GM21717 (cell line): ENCODE measurements around the gene MSI1.

Source experiments
- ATAC-seq: cut with Tn5 transposase; IDR thresholded peaks from one replicate; pipeline ENCODE4 v1.9.1; 2021; ENCODE audit warnings: mild to moderate bottlenecking, moderate library complexity; ENCODE audit not compliant: unreplicated experiment

Gene MSI1

DNA sequence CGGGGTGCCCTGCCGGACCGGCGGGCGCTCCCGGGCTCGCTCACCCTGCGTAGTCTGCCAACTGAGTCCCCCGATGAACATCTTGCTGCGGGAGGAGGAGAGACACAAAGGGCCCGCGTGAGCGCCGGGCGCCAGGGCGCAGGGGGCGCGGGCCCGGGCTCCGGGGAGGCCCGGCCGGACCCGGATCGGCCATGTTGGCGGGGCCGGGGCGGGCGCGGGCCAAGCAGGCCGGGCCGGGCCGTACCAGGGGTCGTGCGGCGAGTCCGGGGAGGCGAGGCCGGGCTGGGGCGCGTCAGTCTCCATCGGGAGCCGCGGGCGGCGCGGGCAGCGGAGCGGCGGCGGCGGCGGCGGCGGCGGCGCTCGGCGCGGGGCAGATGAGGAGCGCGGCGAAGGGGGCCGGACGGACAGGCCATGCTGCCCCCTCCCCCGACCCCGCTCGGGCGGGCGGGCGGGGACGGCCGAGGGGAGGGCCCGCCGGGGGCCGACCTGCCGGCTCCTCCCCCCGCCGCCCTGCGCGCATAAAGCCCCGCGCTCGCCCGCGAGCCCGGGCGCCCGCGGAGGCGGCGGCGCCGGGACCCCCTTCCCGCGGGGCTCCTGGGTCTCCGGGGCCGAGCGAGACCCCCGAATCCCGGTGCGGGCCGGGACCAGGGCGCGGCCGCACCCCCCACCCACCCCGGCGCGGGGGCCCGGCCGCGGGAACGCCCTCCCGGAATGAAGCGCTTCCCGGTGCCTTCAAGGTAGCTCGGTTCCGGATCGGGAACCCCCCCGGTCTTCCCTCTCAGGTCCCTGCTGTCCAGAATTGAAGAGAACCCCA is at the start of gene MSI1:
Gene MSI1 (minus strand): TSS at position 376 of the 814 bp plus-strand sequence. CDS start 73 bp downstream, at position 303.
- ATAC-seq: no peak

DNA sequence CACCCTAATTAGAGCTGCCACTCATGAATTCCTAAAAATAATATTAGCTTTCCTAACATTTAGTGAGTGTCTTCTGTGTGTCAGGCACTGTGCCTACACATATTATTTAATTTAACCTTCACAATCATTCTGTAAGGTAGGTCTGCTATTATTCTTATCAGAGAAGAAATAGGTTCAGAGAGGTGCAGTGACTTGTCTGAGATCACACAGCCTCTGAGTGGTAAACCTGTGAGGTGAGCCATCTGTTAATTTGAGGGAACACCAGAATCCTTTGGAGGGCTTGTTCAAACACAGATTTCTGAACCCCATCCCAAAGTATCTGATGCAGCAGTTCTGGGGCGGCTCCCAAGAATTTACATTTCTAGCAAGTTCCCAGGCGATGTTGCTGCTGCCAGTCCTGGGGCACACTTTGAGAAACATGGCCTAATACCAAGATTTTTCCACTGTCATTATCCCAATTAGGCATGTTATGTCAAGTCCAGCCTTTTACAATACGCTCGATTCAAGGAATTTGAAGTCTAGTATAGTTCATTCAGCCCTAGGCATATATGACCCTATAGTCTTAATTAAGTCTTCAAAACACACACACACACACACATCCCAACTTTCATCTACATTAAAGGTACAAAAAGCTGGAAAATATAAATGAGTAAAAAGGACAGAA is 49.1 kb upstream of the MSI1 start:
- no peak for ATAC-seq

DNA sequence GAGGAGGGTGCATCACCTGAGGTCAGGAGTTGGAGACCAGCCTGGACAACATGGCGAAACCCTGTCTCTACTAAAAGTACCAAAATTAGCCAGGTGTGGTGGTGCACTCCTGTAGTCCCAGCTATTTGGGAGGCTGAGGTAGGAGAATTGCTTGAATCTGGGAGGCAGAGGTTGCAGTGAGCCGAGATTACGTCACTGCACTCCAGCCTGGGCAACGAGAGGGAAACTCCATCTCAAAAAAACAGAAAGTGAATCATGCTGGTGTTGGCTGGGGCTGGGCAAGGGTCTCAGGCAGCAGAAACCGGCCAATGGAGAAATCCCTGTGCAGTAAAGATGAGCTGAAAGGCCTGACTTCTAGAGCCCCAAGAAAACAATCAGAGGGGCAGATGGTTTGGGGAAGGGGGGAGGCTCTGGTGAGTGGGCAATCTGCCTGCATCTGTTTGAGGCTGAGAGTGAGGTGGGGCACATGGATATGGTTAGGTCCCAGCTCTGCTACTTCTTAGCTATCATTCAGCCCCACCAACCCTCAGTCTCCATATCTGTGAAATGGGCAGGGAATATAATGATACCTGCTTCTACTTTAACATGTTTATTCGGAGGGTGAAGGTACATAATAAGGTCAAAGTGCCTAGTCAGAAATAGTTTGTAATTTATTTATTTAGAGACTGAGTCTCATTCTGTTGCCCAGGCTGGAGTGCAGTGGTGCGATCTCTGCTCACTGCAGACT is 47.7 kb upstream of the MSI1 start:
- no peak for ATAC-seq

DNA sequence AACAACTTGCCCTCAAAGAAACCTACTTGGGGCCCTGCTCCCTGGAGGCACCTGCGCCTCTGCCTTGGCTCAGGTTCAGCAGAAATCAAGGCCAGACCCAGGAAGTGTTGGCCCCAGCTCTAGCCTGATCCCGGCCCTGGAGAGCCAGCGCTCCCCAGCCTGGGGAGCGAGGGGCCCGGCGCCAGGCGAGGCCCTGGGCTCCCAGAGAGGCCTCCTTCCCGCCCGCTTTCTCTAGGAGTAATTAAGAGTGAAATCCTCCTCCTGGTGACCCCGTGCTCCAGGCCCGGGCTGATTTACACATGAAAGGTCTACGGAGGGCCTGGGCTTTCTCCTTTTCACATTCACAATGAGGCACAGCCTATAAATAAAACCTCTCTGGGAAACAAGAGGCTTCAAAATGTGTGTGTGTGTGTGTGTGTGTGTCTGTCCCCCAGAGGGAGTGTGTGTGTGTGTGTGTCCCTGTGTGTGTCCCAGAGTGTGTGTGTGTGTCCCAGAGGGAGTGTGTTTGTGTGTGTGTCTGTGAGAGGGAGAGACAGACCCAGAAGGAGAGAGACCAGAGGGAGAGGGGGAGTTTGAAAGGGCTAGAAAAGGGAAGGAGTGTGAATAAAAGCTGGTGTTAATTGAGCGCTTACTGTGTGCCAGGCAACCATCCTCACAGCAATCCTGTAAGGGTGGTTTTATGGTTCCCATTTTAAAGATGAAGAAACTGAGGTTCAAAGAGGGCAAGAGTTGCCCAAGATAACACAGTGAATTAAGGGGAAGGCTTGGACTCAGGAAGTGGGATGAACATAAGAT is 45.1 kb upstream of the MSI1 start:
- ATAC-seq: no peak

DNA sequence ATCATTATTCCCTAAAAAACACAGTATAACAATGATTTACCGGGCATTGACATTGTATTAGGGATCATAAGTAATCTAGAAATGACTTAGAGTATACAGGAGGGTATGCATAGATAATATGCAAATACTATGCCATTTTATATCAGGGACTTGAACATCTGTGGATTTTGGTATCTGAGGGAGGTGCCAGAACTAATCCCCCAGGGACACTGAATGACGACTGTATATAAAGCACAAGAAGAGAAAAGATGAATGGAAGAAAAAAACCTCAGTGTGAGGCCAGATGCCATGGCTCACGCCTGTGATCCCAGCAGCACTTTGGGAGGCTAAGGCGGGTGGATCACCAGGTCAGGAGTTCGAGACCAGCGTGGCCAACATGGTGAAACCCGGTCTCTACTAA is 43.5 kb upstream of the MSI1 start:
- no peak for ATAC-seq

DNA sequence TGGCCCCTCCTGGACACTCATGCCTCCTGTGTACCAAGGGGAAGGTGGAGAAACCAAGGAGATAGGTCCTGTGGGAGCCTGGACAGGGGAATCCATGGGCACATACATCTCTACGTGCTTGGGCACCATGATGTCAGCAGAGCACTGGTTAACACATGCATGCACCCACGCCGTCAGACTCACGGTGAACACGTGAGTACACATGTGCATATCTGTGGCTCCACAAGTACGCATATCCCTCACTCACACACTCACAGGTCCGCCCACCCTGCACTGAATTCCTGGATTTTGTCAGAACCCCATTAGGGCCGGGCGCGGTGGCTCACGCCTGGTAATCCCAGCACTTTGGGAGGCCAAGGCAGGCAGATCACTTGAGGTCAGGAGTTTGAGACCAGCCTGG is 39.8 kb upstream of the MSI1 start:
- no peak for ATAC-seq

DNA sequence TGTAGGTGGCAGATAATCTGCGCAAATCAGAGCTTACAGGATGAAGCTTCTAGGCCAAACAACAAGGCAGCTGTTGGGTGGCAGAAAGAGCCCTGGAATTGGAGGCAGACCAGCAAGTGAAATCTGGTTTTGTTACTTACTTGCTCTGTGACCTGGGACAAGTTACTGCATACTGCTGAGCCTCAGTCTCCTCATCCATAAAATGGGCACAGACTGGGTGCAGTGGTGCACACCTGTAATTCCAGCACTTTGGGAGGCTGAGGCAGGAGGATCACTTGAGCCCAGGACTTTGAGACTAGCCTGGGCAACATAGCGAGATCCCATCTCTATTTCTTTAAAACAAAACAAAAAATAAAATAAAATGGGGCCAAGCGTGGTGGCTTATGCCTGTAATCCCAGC is 37.6 kb upstream of the MSI1 start:
- ATAC-seq: no peak

DNA sequence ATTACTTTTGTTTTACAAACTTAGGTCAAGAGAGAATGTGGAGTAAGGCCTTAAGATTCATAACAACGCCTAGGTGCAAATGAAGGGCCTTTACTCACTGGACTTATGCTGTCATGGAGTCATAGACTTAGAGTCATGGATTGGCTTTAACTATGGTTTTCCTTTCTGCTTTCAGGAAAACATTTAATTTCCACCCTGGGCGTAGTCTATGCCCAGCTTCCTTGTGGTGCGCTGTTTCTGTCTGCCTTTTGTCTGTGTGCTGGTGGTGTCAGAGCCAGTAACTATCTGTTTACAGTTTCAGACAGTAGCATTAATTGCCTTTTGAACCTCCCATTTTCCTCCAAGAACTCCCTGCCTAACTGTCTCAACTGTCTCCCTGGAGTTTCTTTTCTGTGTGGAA is 37.1 kb upstream of the MSI1 start:
- ATAC-seq: no peak

DNA sequence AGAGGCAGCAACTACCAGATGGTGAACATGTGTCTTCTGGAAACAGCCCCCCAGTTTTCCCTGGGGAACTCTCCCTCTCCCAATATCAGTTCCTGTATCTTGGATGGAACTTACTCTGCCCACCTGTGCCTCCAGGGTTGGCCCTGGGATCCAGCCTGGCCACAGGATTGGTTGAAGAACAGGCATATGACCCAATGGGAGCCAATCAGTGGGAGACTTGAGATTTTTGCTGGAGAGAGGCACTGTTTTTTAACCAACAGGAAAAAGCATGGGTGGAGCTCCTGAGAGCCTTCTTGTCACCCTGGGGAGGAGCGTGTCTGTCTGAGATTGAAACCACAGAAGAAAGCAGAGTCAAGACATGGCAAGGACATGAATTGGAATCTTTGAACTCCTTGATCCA is 35.3 kb upstream of the MSI1 start:
- no peak for ATAC-seq

DNA sequence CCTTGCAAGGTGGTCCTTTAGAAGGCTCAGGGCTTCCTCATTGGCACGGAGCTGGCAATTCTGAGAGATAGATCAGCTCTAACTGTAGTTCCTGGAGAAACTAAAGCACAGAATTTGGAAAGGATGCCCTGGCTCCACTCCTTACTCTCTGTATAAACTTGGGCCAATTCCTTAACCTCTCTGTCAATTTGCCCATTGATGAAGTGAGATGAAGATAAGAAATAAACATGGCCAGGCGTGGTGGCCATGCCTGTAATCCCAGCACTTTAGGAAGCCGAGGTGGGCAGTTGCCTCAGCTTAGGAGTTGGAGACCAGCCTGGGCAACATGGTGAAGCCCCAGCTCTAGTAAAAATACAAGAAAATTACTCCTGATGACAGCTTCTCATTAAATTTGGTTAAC is 34.9 kb upstream of the MSI1 start:
- ATAC-seq: no peak

DNA sequence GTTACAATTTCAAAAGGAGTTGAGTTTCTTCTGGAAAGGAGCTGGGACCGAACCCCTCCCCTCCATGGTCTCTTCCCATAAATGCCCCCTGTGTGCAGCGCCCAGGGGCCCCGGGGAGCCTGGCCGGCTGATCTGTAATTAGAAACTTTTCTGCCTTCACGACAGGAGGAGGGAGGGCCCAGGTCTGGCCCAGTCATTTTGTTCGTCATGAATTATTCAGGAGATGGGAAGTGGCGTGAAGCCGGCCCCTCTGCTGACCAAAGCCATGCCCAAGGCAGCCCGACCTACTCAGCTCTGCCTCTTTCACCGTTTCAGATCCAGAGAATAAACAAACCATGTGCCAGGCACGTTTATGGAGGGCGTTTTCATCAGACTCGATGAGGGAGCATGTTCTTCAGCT is 33.3 kb upstream of the MSI1 start:
- ATAC-seq: no peak

DNA sequence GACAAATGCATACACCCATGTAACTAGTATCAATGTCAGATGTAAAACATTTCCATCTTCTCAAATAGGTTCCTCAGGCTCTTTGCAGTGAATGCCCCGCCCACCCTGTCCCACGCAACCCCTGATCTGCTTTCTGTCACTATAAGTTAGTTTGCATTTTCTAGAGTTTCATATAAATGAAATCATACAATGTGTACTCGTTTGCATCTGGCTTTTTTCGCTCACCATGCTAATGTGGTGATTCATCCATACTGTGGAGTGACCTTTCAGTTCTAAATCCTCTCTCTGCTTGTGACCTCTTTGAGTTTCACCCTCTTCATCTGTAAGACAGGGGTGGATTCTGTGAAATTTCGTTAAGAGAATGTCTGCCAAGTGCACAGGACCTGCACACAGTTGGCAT is 30.6 kb upstream of the MSI1 start:
- ATAC-seq: no peak

DNA sequence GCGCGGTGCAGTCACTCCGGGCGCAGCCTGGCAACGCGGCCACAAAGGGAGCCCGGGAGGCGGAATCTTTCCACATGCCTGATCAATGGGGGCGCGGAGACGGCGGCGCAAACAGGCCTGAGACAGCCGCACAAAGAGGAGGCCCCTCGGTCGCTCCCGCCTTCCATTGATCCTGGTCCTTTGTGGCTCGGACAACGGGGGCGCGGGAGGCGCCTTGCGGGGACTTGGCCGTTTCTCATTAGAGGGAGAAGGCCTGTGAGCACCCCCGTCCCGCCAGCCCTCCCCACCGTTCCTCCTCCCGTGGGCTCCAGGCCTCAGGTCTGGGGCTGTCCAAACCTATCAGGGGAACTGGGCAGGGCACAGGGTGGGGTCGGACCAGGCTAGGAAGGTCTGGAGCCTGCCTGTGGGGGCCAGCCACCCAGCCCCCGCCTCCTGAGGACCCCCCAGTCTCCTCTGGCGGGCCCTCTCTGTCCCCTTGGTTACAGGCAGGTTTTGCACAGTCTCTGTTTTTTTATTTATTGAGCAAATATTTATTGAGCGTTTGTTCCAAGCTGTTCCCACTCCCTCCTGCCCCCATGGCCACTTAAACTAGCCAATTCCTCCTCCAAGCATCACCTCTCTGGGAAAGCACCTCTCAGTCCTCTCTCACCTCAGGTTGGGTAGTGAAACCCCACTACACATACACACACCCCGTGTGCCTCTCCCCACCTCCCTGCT is 29.0 kb upstream of the MSI1 start:
- no peak for ATAC-seq

DNA sequence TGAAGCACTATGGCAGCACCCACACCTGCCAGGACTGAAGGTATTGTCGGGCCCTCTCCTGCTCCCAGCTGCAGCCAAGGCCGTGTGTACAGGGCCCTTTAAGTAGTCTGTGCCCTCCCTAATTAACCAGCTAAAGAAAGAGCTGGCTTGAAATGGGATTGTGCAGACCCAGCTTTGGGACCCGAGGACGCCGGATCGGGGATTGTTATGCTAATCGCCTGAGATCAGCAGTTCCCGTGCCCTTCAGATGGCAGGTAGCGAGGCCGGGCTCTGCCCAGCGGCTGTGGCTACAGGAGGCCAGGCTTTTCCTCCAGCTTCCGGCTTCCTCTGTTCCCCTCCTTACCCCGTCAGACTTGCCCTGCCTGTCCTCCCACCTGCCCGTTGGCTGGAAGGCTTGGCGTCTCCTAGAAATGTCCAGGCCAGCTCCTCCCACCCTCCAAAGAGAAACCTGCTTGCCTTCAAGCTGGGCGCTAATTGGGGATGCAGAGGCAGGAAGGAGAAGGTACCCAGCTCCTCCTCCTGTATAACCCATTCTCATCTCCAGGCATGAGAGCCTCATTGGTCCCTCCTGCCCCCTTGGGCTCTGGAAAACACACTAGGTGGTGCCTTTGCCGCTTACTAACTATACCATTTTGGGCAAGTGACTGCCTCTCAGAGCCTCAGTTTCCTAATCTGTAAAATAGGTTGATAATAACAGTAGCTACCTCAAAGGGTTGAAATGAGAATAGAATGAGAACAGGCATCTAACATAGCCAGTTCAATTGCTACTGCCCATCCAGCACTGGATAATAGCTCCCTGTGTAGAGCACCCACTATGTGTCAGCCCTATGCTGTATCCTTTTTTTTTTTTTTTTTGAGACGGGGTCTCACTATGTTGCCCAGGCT is 25.8 kb upstream of the MSI1 start:
- no peak for ATAC-seq

DNA sequence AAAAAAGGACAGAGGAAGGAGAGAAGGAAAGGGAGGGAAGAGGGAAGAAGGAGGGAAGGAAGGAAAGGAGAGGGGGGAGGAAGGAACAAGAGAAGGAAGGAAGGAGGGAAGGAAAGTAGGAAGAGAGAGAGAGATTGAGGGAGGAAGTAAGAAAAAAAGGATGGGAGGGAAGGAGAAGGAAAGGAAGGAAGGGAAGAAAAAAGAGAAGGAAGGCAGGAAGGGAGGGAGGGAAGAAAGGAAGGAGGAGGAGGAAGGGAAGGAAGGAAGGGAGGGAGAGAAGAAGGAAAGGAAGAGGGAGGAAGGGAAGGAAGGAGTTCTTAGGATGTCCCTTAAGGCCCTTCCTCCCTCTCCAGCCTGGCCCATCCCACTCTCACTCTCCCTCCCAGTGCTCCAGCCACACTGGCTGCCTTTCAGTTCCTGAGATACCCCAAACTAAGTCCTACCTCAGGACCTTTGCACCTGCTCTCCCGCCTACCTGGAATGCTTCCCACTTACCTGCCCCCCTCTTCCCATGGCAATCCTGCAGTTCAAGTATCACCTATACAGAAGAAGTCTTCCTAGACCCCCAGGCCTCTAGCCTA is 21.7 kb upstream of the MSI1 start:
- ATAC-seq: no peak

DNA sequence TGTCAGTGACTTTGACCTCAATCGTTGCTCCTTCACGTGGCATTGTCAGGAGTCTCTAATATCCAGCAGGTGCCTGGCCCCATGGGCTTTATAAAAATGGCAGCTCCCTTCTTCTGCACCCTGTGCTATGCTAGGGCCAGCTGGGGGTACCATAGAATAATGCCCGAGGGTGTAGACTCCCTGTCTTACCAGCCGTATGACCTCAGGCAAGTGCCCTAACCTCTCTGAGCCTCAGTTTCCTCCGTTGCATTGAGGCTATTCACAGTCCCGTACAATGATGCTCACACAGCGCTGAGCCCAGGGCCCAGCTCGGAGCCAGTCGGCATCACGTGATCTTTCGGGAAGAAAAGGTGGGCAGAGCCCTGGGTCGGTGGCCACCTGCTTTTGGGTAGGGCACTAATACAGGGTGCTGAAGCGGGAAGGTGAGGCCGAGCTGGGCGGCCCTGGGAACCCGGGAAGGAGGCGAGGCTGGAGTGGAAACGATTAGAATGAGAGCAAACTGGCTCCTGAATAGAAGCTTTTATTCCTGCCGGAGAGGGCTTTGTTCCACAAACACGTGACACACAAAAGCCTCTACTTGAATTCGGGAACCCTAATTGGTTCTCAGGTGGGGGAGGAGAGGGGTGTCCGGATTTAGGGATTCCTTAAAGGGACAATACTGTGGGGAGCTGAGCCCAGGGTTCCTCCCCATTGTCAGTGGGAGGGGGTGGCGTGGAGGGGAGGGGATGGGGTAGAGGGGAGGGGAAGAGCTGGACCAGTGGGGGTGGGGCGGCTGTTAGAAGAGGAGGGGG is 19.9 kb upstream of the MSI1 start:
- ATAC-seq: no peak

DNA sequence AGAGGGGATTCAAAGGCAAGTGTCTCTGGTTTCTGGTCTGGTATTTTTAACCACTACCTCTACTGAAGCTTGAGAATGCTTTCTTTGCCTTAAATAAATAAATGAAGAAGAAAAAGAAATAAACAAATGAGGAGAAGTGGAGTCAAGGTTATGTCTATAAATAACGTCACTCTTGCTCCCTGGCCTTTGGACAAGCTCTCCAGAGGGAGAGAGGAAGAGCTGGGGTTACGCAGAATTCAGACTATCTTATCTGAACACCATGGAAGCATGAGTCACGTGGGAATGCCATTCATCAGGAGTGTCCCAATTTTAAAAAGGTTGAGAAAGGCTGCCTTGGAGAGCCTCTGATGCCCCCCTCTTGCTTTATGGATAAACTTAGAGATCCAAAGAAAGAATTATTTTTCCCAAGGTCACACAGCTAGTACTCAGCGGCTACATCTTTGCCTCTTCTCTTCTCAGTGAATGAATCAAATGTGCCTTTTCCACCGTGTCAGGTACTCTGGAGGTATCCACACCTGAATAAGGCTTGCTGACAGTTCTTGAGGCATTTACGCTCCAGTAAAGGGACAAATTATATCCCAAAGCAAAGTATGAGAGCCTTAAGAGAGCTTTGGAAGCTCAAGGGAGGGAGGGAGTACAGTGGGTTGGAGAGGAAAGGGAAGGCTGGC is 12.9 kb upstream of the MSI1 start:
- no peak for ATAC-seq

DNA sequence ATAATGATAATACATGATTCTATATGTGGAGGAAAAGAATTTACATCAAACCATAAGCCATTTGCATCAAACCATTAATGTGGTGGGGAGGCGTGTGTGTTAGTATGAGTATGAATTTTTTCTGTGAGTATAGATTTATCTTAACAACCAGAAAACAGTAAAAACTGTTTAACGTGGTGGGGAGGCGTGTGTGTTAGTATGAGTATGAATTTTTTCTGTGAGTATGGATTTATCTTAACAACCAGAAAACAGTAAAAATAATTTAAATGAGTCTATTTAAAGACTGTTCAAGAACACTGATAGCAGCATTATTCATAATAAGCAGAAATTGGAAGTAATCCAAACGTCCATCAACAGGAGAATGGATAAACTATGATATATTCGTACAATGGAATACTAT is 9.1 kb upstream of the MSI1 start:
- no peak for ATAC-seq
